ENCODE measurements around the gene KREMEN1.
"Not testable (repeated sequence)": the region's sequence is repeated elsewhere in the genome, so short reads cannot be mapped to it uniquely, and the experiment has no call there.

The KREMEN1 gene

GRCh38 chr22:29030618-29031226, 42.1 kb upstream of the KREMEN1 start:
- H3K4me3 ChIP-seq (ENCODE audit: low read depth, low read length), result peak overlapping the region; percentile 51
- TF ChIP-seq CTCF (IDR thresholded peaks at IDR 0.05; ENCODE audit: low read depth, low read length), result no peak

DNA sequence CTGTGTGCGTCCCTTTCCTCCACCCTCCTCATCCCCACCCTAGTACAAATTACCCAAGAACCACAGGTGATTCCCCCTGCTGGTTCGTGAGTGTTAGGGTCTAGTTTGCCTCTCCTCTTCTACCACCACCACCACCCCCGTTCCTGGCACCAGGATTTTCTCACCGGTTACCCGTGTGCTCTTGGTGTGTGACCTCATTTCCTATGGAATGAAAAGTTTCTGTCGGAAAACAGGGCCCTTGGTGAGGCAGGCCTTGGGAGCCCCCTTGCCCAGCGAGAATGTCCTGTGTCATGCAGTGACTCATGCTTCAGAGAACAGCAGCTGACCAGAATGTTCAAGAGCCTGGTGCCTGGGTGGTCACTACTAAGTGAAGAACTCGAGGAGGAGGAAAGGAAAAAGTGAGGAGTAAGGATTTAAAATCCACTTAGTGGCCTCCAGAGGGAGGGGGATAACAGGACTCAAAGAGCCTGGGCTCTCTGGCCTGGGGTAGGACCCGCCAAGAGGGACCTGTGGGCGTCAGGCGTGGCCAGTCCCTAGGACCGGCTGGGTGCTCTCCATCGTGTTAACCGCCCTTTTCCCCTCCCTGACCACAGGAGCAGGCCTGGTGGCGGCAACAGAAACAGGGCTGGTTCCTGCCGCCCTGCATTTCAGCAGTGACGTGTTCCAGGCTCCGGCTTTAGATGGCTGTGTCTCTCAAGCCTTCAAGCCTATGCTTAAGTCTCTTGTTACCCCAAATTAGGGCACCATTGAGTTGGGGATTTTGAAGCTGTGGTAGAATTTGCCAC, 41.4 kb upstream of the KREMEN1 start:
- TF ChIP-seq CTCF (IDR thresholded peaks at IDR 0.05; ENCODE audit: low read depth, low read length), result no peak
- peak overlapping the region; percentile 51 for H3K4me3 ChIP-seq (ENCODE audit: low read depth, low read length)

GRCh38 chr22:29032014-29032475, 40.8 kb upstream of the KREMEN1 start:
- no peak for TF ChIP-seq CTCF (IDR thresholded peaks at IDR 0.05; ENCODE audit: low read depth, low read length)
- H3K4me3 ChIP-seq (ENCODE audit: low read depth, low read length), result peak overlapping the region; percentile 51

- no peak for TF ChIP-seq CTCF (IDR thresholded peaks at IDR 0.05; ENCODE audit: low read depth, low read length)
- no peak overlapping the region for H3K4me3 ChIP-seq (ENCODE audit: low read depth, low read length)
These were observed 40.3 kb upstream of the KREMEN1 start for GRCh38 chr22:29032584-29032983.

DNA sequence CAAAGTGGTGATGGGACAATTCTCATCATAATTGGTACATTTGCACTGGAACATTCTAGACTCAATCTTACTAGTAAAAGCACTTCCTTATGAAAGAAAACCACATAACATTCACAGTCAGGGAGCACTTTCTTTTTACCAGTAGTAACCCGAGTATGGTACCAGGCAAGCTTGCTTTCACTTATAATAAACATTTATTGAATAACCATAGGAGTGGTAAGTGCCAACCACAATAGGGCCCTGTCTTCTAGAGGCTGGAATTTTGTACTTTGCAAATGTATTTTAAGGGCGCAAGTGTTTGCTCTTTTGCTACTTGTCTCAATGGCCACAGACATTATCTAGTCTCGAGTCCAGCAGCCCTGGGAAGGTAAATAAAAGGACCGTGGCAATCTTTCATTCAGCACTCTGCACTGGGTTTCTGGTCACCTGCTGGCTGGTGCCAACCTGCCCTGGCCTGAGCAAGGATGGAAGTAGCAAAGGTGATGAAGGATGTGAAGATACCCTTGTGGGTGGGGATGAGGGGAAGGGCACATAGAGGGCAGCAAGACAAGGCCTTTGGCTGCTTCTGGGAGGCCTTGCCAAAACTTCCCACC, 35.4 kb upstream of the KREMEN1 start:
- H3K4me3 ChIP-seq (ENCODE audit: low read depth, low read length), result no peak overlapping the region
- no peak for TF ChIP-seq CTCF (IDR thresholded peaks at IDR 0.05; ENCODE audit: low read depth, low read length)

- no peak overlapping the region for H3K4me3 ChIP-seq (ENCODE audit: low read depth, low read length)
- no peak for TF ChIP-seq CTCF (IDR thresholded peaks at IDR 0.05; ENCODE audit: low read depth, low read length)
These were observed 33.7 kb upstream of the KREMEN1 start for GRCh38 chr22:29039148-29039547.

- H3K4me3 ChIP-seq (ENCODE audit: low read depth, low read length), result not testable (repeated sequence)
These were observed 33.2 kb upstream of the KREMEN1 start for GRCh38 chr22:29039684-29040083.

Data from WI38 (cell line).